K562 (cell line): ENCODE data around the gene C16orf90. TPM values are rescaled to one million over a fixed set of nuclear protein-coding genes. Genes with fewer than 3 reads are reported as not detected.
A peak's percentile ranks its signal among the peaks of the same experiment; 100 is the strongest.

ENCODE experiments used
- ATAC-seq: fragments of 200-7000 bp; cut with Tn5 transposase; 3 replicates; pipeline ENCODE4 v1.9.1; 2020; ENCODE audit warnings: moderate library complexity
- BruUV-seq: library from RNA; stranded (reverse); fragments of 400-500 nt; replicated peaks from 2 replicates; lab custom pipeline; 2021; lab: Mats Ljungman, UMichigan
- CTCF ChIA-PET: fragments of 300-600 bp; formaldehyde crosslinking; extraction: SDS; loops from one replicate; lab custom pipeline; 2021; ENCODE audit warnings: low intra/inter-chr PET ratio; lab: Yijun Ruan, JAX
- POLR2A ChIA-PET: fragments of 300-600, 350-650 bp; sonication (Branson Sonifier 250); formaldehyde crosslinking; extraction: SDS; loops from one replicate; lab custom pipeline; 2021; ENCODE audit warnings: antibody characterized with exemption, inconsistent platforms; lab: Yijun Ruan, JAX
- DNase-seq, 4 experiments: peaks; one replicate each; pipeline versions ENCODE4 v3.0.0 to v3.0.0-alpha.2; 2011 to 2018; ENCODE audit warnings: low spot score in 3 of 4, mixed read lengths in 3 of 4; ENCODE audit errors: extremely low read depth in 1 of 4
- FAIRE-seq: peaks from 2 replicates; lab custom pipeline; 2011; peaks lifted over from hg19 to GRCh38; lab: Jason Lieb, UNC
- H2AFZ ChIP-seq: 2 replicates; pipeline ENCODE4 v1.6.0; 2011; ENCODE audit warnings: low read depth, low read length, control low read depth, inconsistent platforms
- H3K27ac ChIP-seq: fragments of 200-600 bp; 3 replicates; pipeline ENCODE4 v1.8.0; 2011; ENCODE audit warnings: low read depth, mild to moderate bottlenecking, control low read depth, inconsistent platforms, low read length, moderate library complexity, mixed read lengths; ENCODE audit errors: extremely low read depth
- H3K27me3 ChIP-seq, 2 experiments: fragments of 300-600 bp in 1 of 2; 2 replicates in 1 of 2; 3 replicates in 1 of 2; pipeline versions ENCODE4 v1.6.0 to v1.8.0; 2011; ENCODE audit warnings: inconsistent platforms in 2 of 2, low read length in 2 of 2, mild to moderate bottlenecking in 1 of 2, mixed read lengths in 1 of 2, moderate library complexity in 1 of 2; ENCODE audit not compliant: control insufficient read depth in 2 of 2, insufficient read depth in 2 of 2
- H3K36me3 ChIP-seq: fragments of 300-600 bp; 3 replicates; pipeline ENCODE4 v1.8.0; 2011; ENCODE audit warnings: mild to moderate bottlenecking, low read length, inconsistent platforms; ENCODE audit not compliant: control insufficient read depth, insufficient read depth
- H3K4me1 ChIP-seq, 2 experiments: fragments of 200-600 bp in 1 of 2; replicated peaks in 1 of 2; 2 replicates in 1 of 2; 3 replicates in 1 of 2; pipeline versions ENCODE4 v1.5.1 to v1.8.0; 2011; ENCODE audit warnings: inconsistent platforms in 2 of 2, low read length in 2 of 2, mild to moderate bottlenecking in 1 of 2, mixed read lengths in 1 of 2, moderate library complexity in 1 of 2; ENCODE audit not compliant: control insufficient read depth in 2 of 2, insufficient read depth in 2 of 2
- H3K4me2 ChIP-seq: 2 replicates; pipeline ENCODE4 v1.6.1; 2011; ENCODE audit warnings: low read length, control low read depth, inconsistent platforms, mixed read lengths; ENCODE audit not compliant: insufficient read depth
- H3K4me3 ChIP-seq: fragments of 200-600 bp; sonication (generic), shearing (Covaris generic); 2 replicates; pipeline ENCODE4 v1.5.1; 2016; ENCODE audit warnings: control low read depth, inconsistent platforms
- H3K79me2 ChIP-seq: fragments of 200-600 bp; 3 replicates; pipeline ENCODE4 v1.8.0; 2011; ENCODE audit warnings: low read length, inconsistent platforms; ENCODE audit not compliant: control insufficient read depth, insufficient read depth
- H3K9ac ChIP-seq, 2 experiments: 2 replicates each; pipeline versions ENCODE4 v1.6.0 to v1.6.1; 2011; ENCODE audit warnings: low read depth in 2 of 2, low read length in 2 of 2, control low read depth in 1 of 2, inconsistent platforms in 1 of 2, mild to moderate bottlenecking in 1 of 2, mixed read lengths in 1 of 2; ENCODE audit not compliant: insufficient read depth in 1 of 2
- H3K9me1 ChIP-seq: one replicate; pipeline ENCODE4 v1.6.0; 2011; ENCODE audit warnings: inconsistent platforms, mild to moderate bottlenecking, low read length, moderate library complexity; ENCODE audit not compliant: control insufficient read depth, insufficient read depth
- H3K9me3 ChIP-seq: replicated peaks from 2 replicates; pipeline ENCODE4 v1.5.1; 2011; ENCODE audit warnings: low read depth, low read length, inconsistent platforms; ENCODE audit not compliant: control insufficient read depth, insufficient read depth
- H4K20me1 ChIP-seq: replicated peaks from 2 replicates; pipeline ENCODE4 v1.6.1; 2011; ENCODE audit warnings: low read length, inconsistent platforms, mixed read lengths; ENCODE audit not compliant: control insufficient read depth, insufficient read depth
- CREB1 ChIP-seq, 2 experiments: sonication (generic) in 1 of 2; formaldehyde crosslinking in 1 of 2; IDR thresholded peaks; 2 replicates each; pipeline versions ENCODE4 v1.6.1 to v1.8.0; 2012 to 2022; ENCODE audit warnings: inconsistent platforms in 1 of 2, mild to moderate bottlenecking in 1 of 2, missing genetic modification reagents in 1 of 2, moderate library complexity in 1 of 2
- DACH1 ChIP-seq: fragments of 450-650 bp; IDR thresholded peaks from 2 replicates; pipeline ENCODE4 v1.6.1; 2018; ENCODE audit not compliant: partially characterized antibody
- FOXK2 ChIP-seq, 2 experiments: fragments of 450-650 bp; IDR thresholded peaks in 1 of 2; conservative IDR thresholded peaks in 1 of 2; 2 replicates each; pipeline ENCODE4 v1.6.1; 2016; ENCODE audit warnings: low read depth in 2 of 2, mild to moderate bottlenecking in 1 of 2
- GTF2B ChIP-seq: IDR thresholded peaks from 2 replicates; pipeline ENCODE4 v1.6.1; 2011; ENCODE audit not compliant: insufficient read length; ENCODE audit errors: extremely low read depth
- NBN ChIP-seq: fragments of 450-650 bp; IDR thresholded peaks from 2 replicates; pipeline ENCODE4 v1.6.1; 2016; ENCODE audit warnings: low read depth, mild to moderate bottlenecking
- SP2 ChIP-seq: IDR thresholded peaks from 2 replicates; pipeline ENCODE4 v1.6.1; 2011; ENCODE audit warnings: mild to moderate bottlenecking, low read depth, low read length, moderate library complexity; ENCODE audit not compliant: poor library complexity, severe bottlenecking; ENCODE audit errors: extremely low read depth
- ZBTB40 ChIP-seq, 2 experiments: fragments of 450-650 bp in 1 of 2; sonication (generic) in 1 of 2; formaldehyde crosslinking in 1 of 2; IDR thresholded peaks; 2 replicates each; pipeline versions ENCODE4 v1.7.1 to v1.9.0; 2016 to 2022; ENCODE audit warnings: inconsistent platforms in 1 of 2, mild to moderate bottlenecking in 1 of 2, missing genetic modification reagents in 1 of 2
- ZNF395 ChIP-seq: fragments of 200-800 bp; sonication (Bioruptor generic); IDR thresholded peaks from 2 replicates; pipeline ENCODE4 v1.6.1; 2017; ENCODE audit warnings: missing genetic modification characterization, missing compliant biosample characterization
- WGBS: fragments of 100-300 bp; shearing (Covaris generic); methylation state at CpG from one replicate; pipeline ENCODE4 v1.1.6; 2016; ENCODE audit warnings: low coverage, mixed read lengths; ENCODE audit not compliant: insufficient coverage; ENCODE audit errors: missing lambda C conversion rate; 5-methylcytosine and 5-hydroxymethylcytosine counted together
- in situ Hi-C: fragments of 300-500 bp; cut with MboI; formaldehyde crosslinking; loops from 4 replicates; pipeline ENCODE4 v1.15.0; 2018; ENCODE audit warnings: inconsistent platforms, mixed read lengths
- intact Hi-C: fragments of 100-400 bp; cut with micrococcal nuclease; formaldehyde crosslinking; loops from 2 replicates; pipeline ENCODE4 v1.14.2; 2022
- polyA plus RNA-seq, 8 experiments: library from polyadenylated mRNA; depleted of rRNA in 4 of 8; stranded (reverse) in 5 of 8; unstranded in 3 of 8; fragments of >200 nt; fragmentation: Nextera tagmentation in 2 of 8; fragmentation: Illumina TruSeq in 1 of 8; extraction: Ambion mirVana in 2 of 8; extraction: Trizol in 1 of 8; gene quantifications; 2 replicates each; pipeline versions ENCODE4 v1.2.1 to v1.2.3, GENCODE V29; 2011 to 2014; ENCODE audit warnings: inconsistent platforms in 1 of 8, missing spikeins in 1 of 8
- total RNA-seq, 7 experiments: library from RNA; depleted of rRNA in 6 of 7; stranded (reverse); fragments of >200 nt in 6 of 7; fragmentation: Illumina TruSeq in 2 of 7; extraction: Trizol in 2 of 7; gene quantifications; 2 replicates each; pipeline versions ENCODE4 v1.2.1 to v1.2.3, GENCODE V29; 2011 to 2021; ENCODE audit warnings: low replicate concordance in 1 of 7

The C16orf90 gene
- total and polyA plus RNA-seq, 9 of the 15 experiments (the other 6 are each of a cell fraction or from before 2014, with no cell fraction given), result not detected

DNA sequence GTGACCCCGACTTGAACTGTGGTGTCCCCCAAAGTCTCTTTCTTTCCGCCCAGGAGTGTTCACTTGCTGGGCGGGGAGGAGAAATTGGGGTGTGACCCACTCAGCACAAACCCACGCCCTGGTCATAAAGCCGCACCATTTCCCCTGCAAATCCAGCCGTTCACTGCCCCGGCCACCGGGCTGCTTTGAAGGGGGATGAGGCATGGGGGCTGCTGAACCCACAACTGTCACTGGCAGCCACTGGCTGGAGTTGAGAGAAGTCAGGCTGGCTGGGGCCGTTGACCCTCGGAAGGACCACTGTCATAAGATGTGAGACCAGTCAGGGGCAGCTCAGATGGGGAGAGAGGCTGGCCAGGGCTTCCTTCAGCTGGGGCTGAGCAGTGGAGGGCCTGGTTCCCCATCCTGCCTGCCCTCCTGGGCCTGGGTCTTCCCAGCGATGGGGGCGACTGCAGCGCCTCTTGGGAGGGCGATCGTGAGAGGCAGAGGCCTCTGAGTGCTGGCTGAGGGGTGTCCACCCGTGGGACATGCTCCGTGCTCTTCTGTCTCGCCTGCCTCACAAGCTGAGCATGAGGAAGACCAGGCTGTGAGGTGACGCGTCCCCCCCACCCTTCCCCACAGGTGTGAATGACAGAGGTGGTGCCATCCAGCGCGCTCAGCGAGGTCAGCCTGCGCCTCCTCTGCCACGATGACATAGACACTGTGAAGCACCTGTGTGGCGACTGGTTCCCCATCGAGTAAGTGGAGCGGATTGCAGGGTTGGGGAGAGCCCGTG is 19.5 kb downstream of the C16orf90 start:
- peaks cover 11% of the 10 kb centered on the region; the same call in 2 of the 3 replicates for H3K36me3 ChIP-seq
- ATAC-seq, result no peak
- in situ Hi-C loops, result no loop called here
- 90% methylated on average over 17 of the region's 29 CpGs for WGBS
- H3K9ac ChIP-seq, result 0 out of 4 replicates have a peak overlapping the region, but pooled peaks of 1 of the 2 experiments have one; percentile 32
- H3K4me2 ChIP-seq, result no peak overlapping the region
- no peaks in the 10 kb centered on the region for H3K27me3 ChIP-seq
- H3K79me2 ChIP-seq, result peaks cover 31% of the 10 kb centered on the region; the same call in 2 of the 3 replicates
- intact Hi-C loops, result no loop called here
- no peak overlapping the region for H3K4me3 ChIP-seq
- no peak for FAIRE-seq
- CTCF ChIA-PET, result interaction anchor here (0.6 kb wide), 1 partner anchor 316 kb away, joined by 3 read pairs; no protein-coding TSS in a partner anchor
- peaks cover 15% of the 10 kb centered on the region for H4K20me1 ChIP-seq
- POLR2A ChIA-PET, result no interaction called here
- no peaks in the 10 kb centered on the region for H3K9me1 ChIP-seq
- H3K9me3 ChIP-seq, result no peaks in the 10 kb centered on the region
- no peak for DNase-seq
- H3K27ac ChIP-seq, result no peak overlapping the region
- peaks cover 6 to 25% of the 10 kb centered on the region in 2 experiments; a peak in 4 of 5 replicates for H3K4me1 ChIP-seq
- no TSS peak for BruUV-seq
- no peak overlapping the region for H2AFZ ChIP-seq
- TF ChIP-seq DACH1, result no peak
- TF ChIP-seq FOXK2 (conservative IDR thresholded peaks at IDR 0.05 in 1 of 2, IDR thresholded peaks at IDR 0.05 in 1 of 2; ENCODE audit: low read depth in 2 of 2), result no peak
- no peak for TF ChIP-seq ZNF395 (CRISPR knock-in tag)
- TF ChIP-seq CREB1 (IDR thresholded peaks at IDR 0.05), result no peak
- TF ChIP-seq CREB1 (CRISPR knock-in tag; IDR thresholded peaks at IDR 0.05), result no peak
- no peak for TF ChIP-seq ZBTB40 (IDR thresholded peaks at IDR 0.05)
- no peak for TF ChIP-seq ZBTB40 (CRISPR knock-in tag; IDR thresholded peaks at IDR 0.05)
- no peak for TF ChIP-seq SP2
- TF ChIP-seq NBN, result no peak
- no peak for TF ChIP-seq GTF2B
